CD8-positive, alpha-beta memory T cell (primary cell): ENCODE results near the gene KCNN3. TPM values are rescaled to one million over a fixed set of nuclear protein-coding genes. Genes with fewer than 3 reads are reported as not detected.

Experiments used
- CTCF ChIA-PET: fragments of 350-600 bp; sonication (Branson Sonifier 250); formaldehyde crosslinking; loops from one replicate; lab custom pipeline; 2021; ENCODE audit warnings: antibody characterized with exemption; lab: Charles Lee
- POLR2A ChIA-PET: fragments of 350-600 bp; sonication (Branson Sonifier 250); formaldehyde crosslinking; loops from one replicate; lab custom pipeline; 2021; ENCODE audit warnings: antibody characterized with exemption; lab: Charles Lee
- DNase-seq, 5 donors: peaks; one replicate each; pipeline versions ENCODE4 v3.0.0 to v3.0.0-alpha.2; 2020 to 2022; ENCODE audit warnings: mixed read lengths in 1 of 5
- H3K27ac ChIP-seq: one replicate; pipeline ENCODE4 v1.7.0; 2013; ENCODE audit warnings: low read depth, mild to moderate bottlenecking, low read length, moderate library complexity
- H3K27me3 ChIP-seq: 2 replicates; pipeline ENCODE4 v1.7.0; 2013; ENCODE audit warnings: low read length, mild to moderate bottlenecking; ENCODE audit not compliant: insufficient read depth, poor library complexity, severe bottlenecking
- H3K36me3 ChIP-seq: 2 replicates; pipeline ENCODE4 v1.7.0; 2013; ENCODE audit warnings: mild to moderate bottlenecking, low read length, moderate library complexity; ENCODE audit not compliant: insufficient read depth
- H3K4me1 ChIP-seq: 2 replicates; pipeline ENCODE4 v1.7.0; 2013; ENCODE audit warnings: mild to moderate bottlenecking, low read length, moderate library complexity; ENCODE audit not compliant: insufficient read depth
- H3K4me3 ChIP-seq: 2 replicates; pipeline ENCODE4 v1.7.0; 2013; ENCODE audit warnings: mild to moderate bottlenecking, low read length
- H3K9me3 ChIP-seq: 2 replicates; pipeline ENCODE4 v1.7.0; 2013; ENCODE audit warnings: mild to moderate bottlenecking, low read length
- H3K27ac Mint-ChIP-seq, 8 donors: one replicate each; pipeline ENCODE4 v1.8.0; 2020 to 2021; ENCODE audit warnings: mixed read lengths in 8 of 8, mild to moderate bottlenecking in 6 of 8, inconsistent platforms in 3 of 8, moderate library complexity in 3 of 8
- H3K27me3 Mint-ChIP-seq, 2 donors: one replicate each; pipeline ENCODE4 v1.8.0; 2020 to 2021; ENCODE audit warnings: mixed read lengths in 2 of 2, mild to moderate bottlenecking in 1 of 2, moderate library complexity in 1 of 2
- H3K36me3 Mint-ChIP-seq, 3 donors: one replicate each; pipeline ENCODE4 v1.8.0; 2020 to 2021; ENCODE audit warnings: mixed read lengths in 3 of 3, inconsistent platforms in 1 of 3, mild to moderate bottlenecking in 1 of 3
- H3K4me1 Mint-ChIP-seq, 3 donors: one replicate each; pipeline ENCODE4 v1.8.0; 2020 to 2021; ENCODE audit warnings: mixed read lengths in 3 of 3, inconsistent platforms in 1 of 3, mild to moderate bottlenecking in 1 of 3
- H3K4me3 Mint-ChIP-seq, 7 donors: one replicate each; pipeline ENCODE4 v1.8.0; 2020 to 2021; ENCODE audit warnings: mixed read lengths in 7 of 7, mild to moderate bottlenecking in 6 of 7, moderate library complexity in 4 of 7, inconsistent platforms in 2 of 7
- H3K9me3 Mint-ChIP-seq, 5 donors: one replicate each; pipeline ENCODE4 v1.8.0; 2020 to 2022; ENCODE audit warnings: mixed read lengths in 5 of 5, mild to moderate bottlenecking in 3 of 5, moderate library complexity in 2 of 5, inconsistent platforms in 1 of 5
- polyA plus RNA-seq: library from polyadenylated mRNA; unstranded; fragments of 300-500 nt; fragmentation: Illumina TruSeq; gene quantifications from one replicate; pipeline ENCODE4 v1.2.3, GENCODE V29; 2021
- total RNA-seq, 2 experiments: library from RNA; stranded (reverse); gene quantifications; one replicate each; pipeline ENCODE4 v1.2.3, GENCODE V29; 2021

Gene KCNN3
- total and polyA plus RNA-seq, 3 experiments from 2014 or later, result 0.18 to 0.22 TPM; not detected in 1

DNA sequence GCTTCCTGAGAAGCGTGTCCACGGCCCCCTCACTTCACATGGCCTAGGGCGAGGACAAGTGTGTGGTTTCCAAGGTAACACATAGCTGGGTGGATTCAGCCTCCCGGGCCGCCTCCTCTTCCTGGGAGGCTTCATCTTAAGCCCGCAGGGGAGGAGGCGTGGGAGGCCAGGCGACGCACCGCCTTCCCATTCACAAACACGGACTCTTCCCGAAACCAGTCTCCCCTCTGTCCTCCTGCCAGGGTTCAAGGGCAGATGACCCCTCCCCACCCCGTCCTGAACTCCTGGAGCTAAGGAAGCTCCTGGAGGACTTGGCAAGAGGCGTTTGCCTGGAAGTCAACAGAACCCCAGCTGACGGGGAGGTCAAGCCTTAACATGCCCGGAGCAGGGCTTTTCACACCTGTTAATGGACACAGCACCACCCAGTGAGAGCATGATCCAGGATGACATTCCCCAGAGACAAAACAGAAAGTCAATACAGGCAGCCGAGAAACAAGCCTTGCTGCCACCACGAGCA lies 56.7 kb downstream of the KCNN3 start:
- no peaks in the 10 kb centered on the region for H3K4me1 Mint-ChIP-seq
- Histone ChIP-seq H3K4me1 (no peaks in the 10 kb centered on the region), H3K27ac (no peak overlapping the region), H3K9me3 (no peaks in the 10 kb centered on the region), H3K4me3 (no peak overlapping the region), H3K27me3 (no peaks in the 10 kb centered on the region), H3K36me3 (no peaks in the 10 kb centered on the region)
- DNase-seq, result no peak
- POLR2A ChIA-PET, result interaction anchor here (0.8 kb wide), 1 partner anchor 25 kb away, joined by 3 read pairs; no protein-coding TSS in a partner anchor
- no peaks in the 10 kb centered on the region for H3K27me3 Mint-ChIP-seq
- no peak overlapping the region for H3K27ac Mint-ChIP-seq
- H3K36me3 Mint-ChIP-seq, result no peaks in the 10 kb centered on the region
- H3K9me3 Mint-ChIP-seq, result no peaks in the 10 kb centered on the region
- CTCF ChIA-PET, result interaction anchor here (0.6 kb wide), 1 partner anchor 430 kb away, joined by 3 read pairs; no protein-coding TSS in a partner anchor
- H3K4me3 Mint-ChIP-seq, result no peak overlapping the region

- DNase-seq, result no peak
- no peaks in the 10 kb centered on the region for H3K36me3 Mint-ChIP-seq
- H3K9me3 ChIP-seq, result no peaks in the 10 kb centered on the region
- ChIA-PET POLR2A (no interaction called here), CTCF (no interaction called here)
- peaks cover 0 to under 1% (median 0%) of the 10 kb centered on the region in 3 donors for H3K4me1 Mint-ChIP-seq
- no peaks in the 10 kb centered on the region for H3K9me3 Mint-ChIP-seq
- no peaks in the 10 kb centered on the region for H3K27me3 Mint-ChIP-seq
- no peaks in the 10 kb centered on the region for H3K27me3 ChIP-seq
- H3K36me3 ChIP-seq, result no peaks in the 10 kb centered on the region
- H3K4me1 ChIP-seq, result no peaks in the 10 kb centered on the region
- no peak overlapping the region for H3K4me3 Mint-ChIP-seq
- no peak overlapping the region for H3K27ac ChIP-seq
- H3K4me3 ChIP-seq, result no peak overlapping the region
- no peak overlapping the region for H3K27ac Mint-ChIP-seq
Observed at GRCh38 chr1:154812877-154813276, 57.2 kb downstream of the KCNN3 start.

DNA sequence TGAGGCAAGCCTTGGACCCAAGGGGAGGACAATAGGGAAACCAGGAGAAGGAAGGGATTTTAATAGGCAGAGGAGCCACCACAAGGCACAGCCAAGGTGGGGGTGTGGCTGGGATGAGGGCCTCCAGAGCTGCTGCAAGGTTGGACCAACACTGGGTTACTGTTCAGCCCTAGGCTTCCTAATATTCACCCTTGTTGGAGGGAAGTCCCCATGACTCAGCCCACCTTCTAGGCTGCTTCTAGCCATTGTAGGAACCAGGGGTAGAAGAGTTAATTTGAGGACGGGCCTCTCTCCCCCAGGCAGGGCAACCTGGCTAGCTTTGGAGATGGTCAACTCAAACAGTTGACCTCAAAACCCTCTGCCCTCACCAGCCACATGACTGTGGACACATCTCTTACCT lies 59.5 kb downstream of the KCNN3 start:
- H3K4me3 Mint-ChIP-seq, result no peak overlapping the region
- H3K9me3 ChIP-seq, result no peaks in the 10 kb centered on the region
- POLR2A ChIA-PET, result no interaction called here

GRCh38 chr1:154809436-154810413 lies 60.4 kb downstream of the KCNN3 start:
- Mint-ChIP-seq H3K27ac (peak overlapping the region in 3 of 8 donors; percentile 25 to 42 (median 29)), H3K9me3 (no peaks in the 10 kb centered on the region)
- H3K4me3 ChIP-seq, result no peak overlapping the region

More for the DNA sequence above, 59.5 kb downstream of the KCNN3 start:
- CTCF ChIA-PET, result interaction anchor here (1.8 kb wide), 1 partner anchor 10 kb away, joined by 6 read pairs; no protein-coding TSS in a partner anchor
- Histone ChIP-seq H3K36me3 (no peaks in the 10 kb centered on the region), H3K4me1 (no peaks in the 10 kb centered on the region), H3K27ac (no peak overlapping the region), H3K27me3 (no peaks in the 10 kb centered on the region), H3K4me3 (no peak overlapping the region)
- Mint-ChIP-seq H3K9me3 (no peaks in the 10 kb centered on the region), H3K36me3 (no peaks in the 10 kb centered on the region), H3K27me3 (peaks cover 6 to 16% of the 10 kb centered on the region in 2 donors), H3K4me1 (peaks cover 0 to 2% (median 0%) of the 10 kb centered on the region in 3 donors), H3K27ac (no peak overlapping the region)
- no peak for DNase-seq

GRCh38 chr1:154808909-154809262 lies 61.2 kb downstream of the KCNN3 start:
- Histone ChIP-seq H3K27me3 (no peaks in the 10 kb centered on the region), H3K27ac (no peak overlapping the region), H3K4me3 (no peak overlapping the region), H3K4me1 (no peaks in the 10 kb centered on the region), H3K36me3 (no peaks in the 10 kb centered on the region), H3K9me3 (no peaks in the 10 kb centered on the region)
- peaks cover 10 to 32% of the 10 kb centered on the region in 2 donors for H3K27me3 Mint-ChIP-seq
- CTCF ChIA-PET, result interaction anchor here (1.1 to 1.8 kb wide), 2 partner anchors 11 to 49 kb away, joined by 3 to 6 read pairs; no protein-coding TSS in a partner anchor
- H3K4me1 Mint-ChIP-seq, result peaks cover 0 to 2% (median 0%) of the 10 kb centered on the region in 3 donors
- H3K4me3 Mint-ChIP-seq, result no peak overlapping the region
- no peaks in the 10 kb centered on the region for H3K9me3 Mint-ChIP-seq
- H3K36me3 Mint-ChIP-seq, result no peaks in the 10 kb centered on the region
- POLR2A ChIA-PET, result no interaction called here
- H3K27ac Mint-ChIP-seq, result no peak overlapping the region
- no peak for DNase-seq

More at GRCh38 chr1:154809436-154810413, 60.4 kb downstream of the KCNN3 start:
- ChIA-PET CTCF (interaction anchor here (1.1 to 1.8 kb wide), 2 partner anchors 10 to 50 kb away, joined by 3 to 6 read pairs; no protein-coding TSS in a partner anchor), POLR2A (no interaction called here)
- Histone ChIP-seq H3K4me1 (no peaks in the 10 kb centered on the region), H3K9me3 (no peaks in the 10 kb centered on the region), H3K27me3 (no peaks in the 10 kb centered on the region), H3K36me3 (no peaks in the 10 kb centered on the region), H3K27ac (no peak overlapping the region)
- peak in 1 of 5 donors; percentile 27 for DNase-seq
- no peak overlapping the region for H3K4me3 Mint-ChIP-seq
- H3K27me3 Mint-ChIP-seq, result peaks cover 10 to 24% of the 10 kb centered on the region in 2 donors
- H3K36me3 Mint-ChIP-seq, result no peaks in the 10 kb centered on the region
- peaks cover 0 to 2% (median 0%) of the 10 kb centered on the region in 3 donors for H3K4me1 Mint-ChIP-seq

DNA sequence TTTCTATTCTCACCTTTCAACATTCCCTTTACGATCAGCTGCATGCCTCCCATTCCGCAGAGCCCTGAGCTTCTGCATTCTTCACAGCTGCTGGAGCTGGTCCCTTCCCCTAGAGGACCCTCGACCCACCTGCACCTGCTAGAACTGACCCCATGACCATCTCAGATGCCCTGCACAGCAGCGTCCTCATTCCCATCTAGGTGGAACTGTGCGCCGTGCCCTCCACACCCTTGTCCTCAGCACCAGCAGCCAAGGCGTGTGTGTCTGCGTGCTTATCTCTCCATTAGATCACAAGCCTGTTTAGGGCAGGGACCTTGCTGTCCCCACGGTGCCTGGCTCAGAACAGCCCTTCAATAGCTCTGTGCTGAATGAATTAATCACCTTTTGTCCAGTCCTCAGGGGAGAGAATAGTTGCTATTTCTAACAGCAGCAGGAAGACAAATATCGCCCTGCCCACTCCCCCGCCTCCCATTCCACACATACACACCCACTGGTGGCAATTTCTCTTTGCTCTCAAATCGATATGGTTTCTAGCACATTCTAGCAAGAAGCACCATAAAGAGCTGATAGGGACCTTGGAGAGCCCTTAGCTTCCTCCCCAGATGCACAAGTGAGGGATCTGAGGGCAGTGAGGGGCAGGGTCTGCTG lies 61.7 kb downstream of the KCNN3 start:
- H3K9me3 Mint-ChIP-seq, result no peaks in the 10 kb centered on the region
- Histone ChIP-seq H3K36me3 (no peaks in the 10 kb centered on the region), H3K27me3 (no peaks in the 10 kb centered on the region), H3K4me3 (no peak overlapping the region), H3K27ac (no peak overlapping the region), H3K9me3 (no peaks in the 10 kb centered on the region), H3K4me1 (no peaks in the 10 kb centered on the region)
- H3K27ac Mint-ChIP-seq, result peak overlapping the region in 1 of 8 donors; percentile 88
- peaks cover 0 to 2% (median 0%) of the 10 kb centered on the region in 3 donors for H3K4me1 Mint-ChIP-seq
- no peak overlapping the region for H3K4me3 Mint-ChIP-seq
- CTCF ChIA-PET, result no interaction called here
- no peak for DNase-seq
- H3K36me3 Mint-ChIP-seq, result no peaks in the 10 kb centered on the region
- POLR2A ChIA-PET, result no interaction called here
- peaks cover 10 to 36% of the 10 kb centered on the region in 2 donors for H3K27me3 Mint-ChIP-seq

DNA sequence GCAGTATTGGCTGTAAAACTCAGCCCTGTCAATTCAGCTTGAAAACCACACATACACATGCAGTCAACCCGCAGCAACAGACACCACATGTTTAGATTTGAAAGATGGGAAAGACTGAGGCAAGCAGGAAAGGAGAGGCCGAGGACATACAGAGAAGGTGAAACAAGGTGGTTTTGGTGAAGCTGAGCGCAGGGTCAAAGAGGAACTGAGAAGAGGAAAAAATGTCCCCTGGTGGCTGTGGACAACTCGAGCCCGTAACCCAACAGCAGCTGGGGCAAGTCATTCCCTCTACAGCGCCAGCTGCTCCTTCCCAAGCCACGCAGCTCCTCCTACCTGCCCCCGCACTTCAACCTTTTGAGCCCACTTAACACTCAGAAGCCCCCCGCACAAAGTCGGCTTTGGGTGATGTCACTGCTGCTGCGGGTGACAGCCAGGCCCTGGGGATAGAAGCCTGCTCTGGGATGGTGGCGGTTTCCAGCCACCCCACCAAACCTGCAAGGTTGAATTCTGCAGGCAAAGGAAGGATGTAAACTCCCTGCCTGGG lies 63.0 kb downstream of the KCNN3 start:
- H3K27ac Mint-ChIP-seq, result peak overlapping the region in 1 of 8 donors; percentile 34
- H3K27me3 Mint-ChIP-seq, result peaks cover 10 to 37% of the 10 kb centered on the region in 2 donors
- Histone ChIP-seq H3K9me3 (no peaks in the 10 kb centered on the region), H3K27ac (no peak overlapping the region), H3K36me3 (no peaks in the 10 kb centered on the region), H3K27me3 (no peaks in the 10 kb centered on the region), H3K4me3 (no peak overlapping the region), H3K4me1 (no peaks in the 10 kb centered on the region)
- H3K9me3 Mint-ChIP-seq, result no peaks in the 10 kb centered on the region
- H3K4me1 Mint-ChIP-seq, result peaks cover 0 to 2% (median 0%) of the 10 kb centered on the region in 3 donors
- DNase-seq, result no peak
- CTCF ChIA-PET, result interaction anchor here (1.0 kb wide), 1 partner anchor 136 kb away, joined by 3 read pairs; no protein-coding TSS in a partner anchor
- no peaks in the 10 kb centered on the region for H3K36me3 Mint-ChIP-seq
- H3K4me3 Mint-ChIP-seq, result no peak overlapping the region
- POLR2A ChIA-PET, result no interaction called here
